SK-MEL-5 (cell line): ENCODE results near the gene LGALS12. TPM values are rescaled to one million over a fixed set of nuclear protein-coding genes. Genes with fewer than 3 reads are reported as not detected.
"Not testable (repeated sequence)": the region's sequence is repeated elsewhere in the genome, so short reads cannot be mapped to it uniquely, and the experiment has no call there.

Source experiments
- DNase-seq: peaks from one replicate; pipeline ENCODE4 v3.0.0-alpha.2; 2016; ENCODE audit warnings: low read depth, low spot score
- in situ Hi-C: cut with HindIII; loops from 2 replicates; pipeline ENCODE4 v1.10.0; 2016; ENCODE audit warnings: low sequenced_read_pairs, high pct_unique_total_duplicates, low pct_unique_long_range_greater_than_20kb
- total RNA-seq: library from RNA; depleted of rRNA; stranded (reverse); fragments of >200 nt; shearing (Covaris generic); gene quantifications from 2 replicates; pipeline ENCODE4 v1.2.3, GENCODE V29; 2014

Gene LGALS12
- total RNA-seq, 1 experiment from 2014 or later: not detected

GRCh38 chr11:63527667-63528066 is 21.8 kb downstream of the LGALS12 start:
- DNase-seq: no peak
- in situ Hi-C loops: no loop called here

DNA sequence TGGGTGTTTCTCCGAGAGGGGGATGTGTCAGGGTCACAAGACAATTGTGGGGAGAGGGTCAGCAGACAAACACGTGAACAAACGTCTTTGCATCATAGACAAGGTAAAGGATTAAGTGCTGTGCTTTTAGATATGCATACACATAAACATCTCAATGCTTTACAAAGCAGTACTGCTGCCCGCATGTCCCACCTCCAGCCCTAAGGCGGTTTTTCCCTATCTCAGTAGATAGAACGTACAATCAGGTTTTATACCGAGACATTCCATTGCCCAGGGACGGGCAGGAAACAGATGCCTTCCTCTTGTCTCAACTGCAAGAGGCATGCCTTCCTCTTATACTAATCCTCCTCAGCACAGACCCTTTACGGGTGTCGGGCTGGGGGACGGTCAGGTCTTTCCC is 22.3 kb downstream of the LGALS12 start:
- in situ Hi-C loops, DNase-seq: not testable (repeated sequence)

- in situ Hi-C loops, DNase-seq: not testable (repeated sequence)
Measured at GRCh38 chr11:63528729-63529278, 22.9 kb downstream of the LGALS12 start.

GRCh38 chr11:63529373-63529772 is 23.5 kb downstream of the LGALS12 start:
- DNase-seq, in situ Hi-C loops: not testable (repeated sequence)

GRCh38 chr11:63530021-63530420 is 24.1 kb downstream of the LGALS12 start:
- no peak for DNase-seq
- in situ Hi-C loops: no loop called here

DNA sequence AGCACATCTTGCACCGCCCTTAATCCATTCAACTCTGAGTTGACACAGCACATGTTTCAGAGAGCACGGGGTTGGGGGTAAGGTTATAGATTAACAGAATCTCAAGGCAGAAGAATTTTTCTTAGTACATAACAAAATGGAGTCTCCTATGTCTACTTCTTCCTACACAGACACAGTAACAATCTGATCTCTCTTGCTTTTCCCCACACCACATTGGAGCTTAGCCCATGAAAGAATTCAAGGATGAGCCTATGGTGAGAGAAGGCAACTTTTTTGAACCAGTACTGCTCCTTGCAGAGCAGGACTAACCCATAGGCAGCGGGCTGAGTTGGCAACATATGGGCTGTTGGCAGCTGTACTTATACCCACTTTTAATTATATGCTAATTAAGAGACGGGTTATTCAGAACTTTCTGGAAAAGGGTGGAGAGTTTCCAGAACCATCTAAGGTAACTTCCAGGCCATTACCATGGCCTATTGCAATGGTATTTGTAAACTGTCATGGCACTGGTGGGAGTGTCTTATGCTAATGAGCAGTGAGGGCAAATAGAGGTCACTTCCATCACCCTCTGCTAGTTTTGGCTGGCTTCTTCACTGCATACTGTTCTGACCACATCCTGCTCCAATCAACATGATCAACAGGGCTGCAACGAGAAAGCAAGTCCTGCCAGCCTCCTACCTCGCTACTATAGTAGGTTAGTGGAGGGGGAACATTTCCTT is 25.3 kb downstream of the LGALS12 start:
- DNase-seq: peak; percentile 9
- in situ Hi-C loops: not testable (repeated sequence)

DNA sequence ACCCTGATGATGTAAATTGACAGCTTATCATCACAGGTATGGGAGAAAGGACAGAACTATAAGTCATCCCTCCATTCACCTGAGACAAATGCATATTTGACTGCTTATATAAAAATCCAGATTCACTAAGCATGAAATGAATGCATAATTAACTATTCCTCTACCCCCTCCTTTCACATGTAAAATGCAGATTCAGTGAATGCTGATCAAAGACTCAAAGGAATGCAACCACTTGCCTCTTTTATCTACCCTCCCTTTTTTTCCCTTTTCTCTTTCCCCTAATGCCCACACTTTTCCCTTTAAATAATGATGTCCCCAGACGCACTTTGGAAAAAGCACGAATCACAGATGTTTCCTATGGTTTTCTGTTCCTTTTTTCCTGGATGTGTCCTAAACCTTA is 26.2 kb downstream of the LGALS12 start:
- in situ Hi-C loops: no loop called here
- DNase-seq: no peak

DNA sequence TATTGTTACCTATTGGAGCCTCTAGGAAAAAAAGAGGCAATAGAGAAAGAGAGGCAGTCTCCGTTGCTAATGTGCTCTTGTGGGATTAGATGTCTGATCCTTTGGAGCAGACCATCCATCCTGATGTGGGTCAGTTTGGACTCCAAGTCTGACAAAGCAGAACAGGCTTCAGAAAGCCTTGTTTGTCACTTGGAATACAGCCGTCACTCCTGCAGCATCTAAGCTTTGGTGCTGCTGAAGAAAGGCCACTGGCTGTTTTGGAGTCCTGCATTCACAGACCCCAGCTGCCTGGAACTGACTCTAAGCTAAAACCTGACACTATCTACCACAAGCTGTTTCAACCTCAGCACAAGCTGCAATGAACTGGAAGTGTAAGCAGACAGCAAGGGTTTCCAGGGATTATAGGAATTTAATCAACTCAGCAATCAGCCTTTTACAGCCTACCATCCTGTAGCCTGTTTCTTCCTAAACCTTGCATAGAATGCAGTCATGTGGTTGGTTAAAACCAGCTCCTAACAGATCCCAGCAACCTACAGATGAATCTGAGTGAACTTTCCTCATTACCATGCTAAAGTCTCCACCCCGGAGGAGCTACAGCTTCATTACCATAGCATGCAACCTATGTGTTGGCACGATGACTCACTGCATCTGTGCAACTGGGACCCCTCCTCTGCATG is 27.1 kb downstream of the LGALS12 start:
- in situ Hi-C loops: no loop called here
- no peak for DNase-seq

GRCh38 chr11:63534076-63534475 is 28.2 kb downstream of the LGALS12 start:
- in situ Hi-C loops: no loop called here

GRCh38 chr11:63534895-63535461 is 29.1 kb downstream of the LGALS12 start:
- in situ Hi-C loops: no loop called here
- no peak for DNase-seq

More at GRCh38 chr11:63534076-63534475, 28.2 kb downstream of the LGALS12 start:
- DNase-seq: no peak

DNA sequence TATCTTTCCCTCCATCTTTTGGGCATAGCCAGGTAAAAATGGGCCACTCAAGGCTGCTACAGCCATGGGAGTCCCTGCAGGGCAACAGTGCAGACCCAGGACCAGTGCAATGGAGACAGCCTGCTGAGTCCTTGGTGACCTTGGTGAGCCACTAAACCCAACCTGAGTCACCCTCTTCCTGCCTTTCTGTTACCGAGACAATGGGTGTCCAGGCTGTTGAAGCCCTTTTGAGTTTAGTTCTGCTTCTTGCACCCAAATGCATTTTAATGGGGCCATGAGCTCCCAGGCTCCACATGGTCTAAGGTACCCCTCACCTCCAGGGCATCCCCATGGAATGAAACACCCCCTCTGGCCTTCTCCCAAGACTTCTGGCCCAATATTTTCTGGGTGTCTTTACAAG is 29.9 kb downstream of the LGALS12 start:
- in situ Hi-C loops: no loop called here
- no peak for DNase-seq

DNA sequence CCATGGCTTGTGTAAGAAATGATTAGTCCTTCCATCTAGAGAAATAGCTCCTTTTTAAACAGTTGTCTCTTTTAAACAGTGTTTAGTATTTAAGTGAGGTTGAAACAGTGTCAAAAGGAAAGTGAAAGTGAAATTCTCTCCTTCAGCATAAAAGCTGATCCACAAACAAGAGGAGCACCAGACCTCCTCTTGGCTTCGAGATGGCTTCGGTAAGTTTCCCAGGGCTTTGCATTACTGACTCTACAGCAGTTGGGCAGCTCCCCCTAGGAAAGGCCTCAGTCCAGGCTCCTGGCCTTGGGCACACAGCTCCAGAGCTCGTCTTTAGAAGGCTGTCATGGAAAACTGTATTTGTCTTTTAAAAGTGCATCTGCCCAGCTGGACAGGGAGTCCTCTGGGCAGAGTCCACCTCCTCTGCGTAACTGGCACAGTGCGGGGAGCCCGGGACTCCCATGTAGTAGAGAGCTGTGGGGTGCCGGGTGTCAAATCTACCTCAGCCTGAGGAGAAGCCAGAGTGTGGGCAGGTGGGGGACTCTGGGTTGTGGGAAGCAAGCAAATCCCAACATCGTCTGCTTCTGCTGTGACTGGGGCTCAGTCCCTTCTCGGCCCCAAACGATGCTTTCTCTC is 30.9 kb downstream of the LGALS12 start, which contains the start of gene PLAAT4:
TSS of gene PLAAT4 (plus strand) at position 140 of the 624 bp plus-strand sequence. CDS start at position 201, 61 bp downstream.
- in situ Hi-C loops: no loop called here
- DNase-seq: no peak

- in situ Hi-C loops: no loop called here
Measured at GRCh38 chr11:63537293-63538101, 31.6 kb downstream of the LGALS12 start.

GRCh38 chr11:63542506-63542905 is 36.6 kb downstream of the LGALS12 start:
- DNase-seq, in situ Hi-C loops: not testable (repeated sequence)

More at GRCh38 chr11:63537293-63538101, 31.6 kb downstream of the LGALS12 start:
- no peak for DNase-seq

DNA sequence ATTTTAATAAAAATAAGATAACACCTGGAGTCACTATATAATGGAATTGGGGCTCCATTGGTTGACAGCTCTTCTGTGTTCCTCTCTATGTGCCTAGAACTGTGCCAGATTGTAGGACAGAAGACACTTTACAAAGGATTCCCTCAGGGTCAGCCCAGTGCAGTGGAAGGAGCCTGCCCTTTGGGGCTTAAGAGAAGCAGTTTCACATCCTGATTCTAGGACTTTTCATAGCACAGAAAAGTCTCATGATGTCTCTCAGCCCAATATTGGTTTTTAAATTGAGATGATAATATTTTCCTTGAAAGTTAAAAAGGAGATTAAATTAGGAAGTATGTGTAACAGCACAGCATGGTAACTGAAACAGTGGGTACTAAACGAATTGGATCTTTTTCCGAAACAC is 37.8 kb downstream of the LGALS12 start:
- DNase-seq: no peak
- in situ Hi-C loops: no loop called here

DNA sequence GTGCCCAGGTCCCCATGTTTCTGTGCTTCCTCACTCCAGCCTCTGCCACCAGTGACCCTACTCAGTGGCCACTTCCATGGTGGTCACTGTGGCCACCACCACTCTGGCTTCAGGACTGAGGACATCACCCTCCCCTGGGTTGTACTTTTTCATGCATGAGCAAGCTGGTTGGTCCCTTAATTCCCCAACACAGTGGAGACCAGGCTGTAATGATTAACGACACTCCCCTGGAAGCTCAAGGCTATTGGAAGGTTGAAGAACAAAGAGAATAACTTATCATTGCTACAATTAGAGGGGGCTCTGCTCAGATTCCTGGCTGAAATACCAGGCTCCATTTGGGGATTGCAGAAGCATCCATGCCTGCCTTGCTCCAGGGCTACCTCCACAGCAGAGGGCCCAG is 41.2 kb downstream of the LGALS12 start:
- DNase-seq: no peak
- in situ Hi-C loops: no loop called here

- in situ Hi-C loops: no loop called here
- DNase-seq: no peak
Measured at GRCh38 chr11:63548178-63548577, 42.3 kb downstream of the LGALS12 start.
